HEK293T (cell line): ENCODE data around the gene M1AP.

Experiments
- CTCF ChIA-PET: fragments of 350-600 bp; formaldehyde crosslinking; extraction: SDS; loops from one replicate; lab custom pipeline; 2021; ENCODE audit warnings: antibody characterized with exemption, inconsistent platforms; lab: Yijun Ruan, JAX
- POLR2A ChIA-PET: fragments of 350-600 bp; formaldehyde crosslinking; extraction: SDS; loops from one replicate; lab custom pipeline; 2020; ENCODE audit warnings: antibody characterized with exemption, inconsistent platforms; lab: Yijun Ruan, JAX
- DNase-seq: peaks from one replicate; pipeline ENCODE4 v3.0.0; 2012; ENCODE audit warnings: mixed read lengths; ENCODE audit errors: extremely low spot score
- ARNT ChIP-seq: fragments of 450-650 bp; IDR thresholded peaks from 2 replicates; pipeline ENCODE4 v1.6.1; 2017; ENCODE audit warnings: mild to moderate bottlenecking
- BHLHE40 ChIP-seq: fragments of 450-650 bp; IDR thresholded peaks from 2 replicates; pipeline ENCODE4 v1.6.1; 2016; ENCODE audit warnings: mild to moderate bottlenecking, moderate library complexity, borderline replicate concordance
- CTBP1 ChIP-seq: fragments of 450-650 bp; IDR thresholded peaks from 2 replicates; pipeline ENCODE4 v1.6.1; 2016; ENCODE audit warnings: borderline replicate concordance
- ELF4 ChIP-seq: fragments of 450-650 bp; IDR thresholded peaks from 2 replicates; pipeline ENCODE4 v1.6.1; 2017; ENCODE audit warnings: antibody characterized with exemption
- FOXA1 ChIP-seq: fragments of 450-650 bp; IDR thresholded peaks from 2 replicates; pipeline ENCODE4 v1.6.1; 2016; ENCODE audit warnings: mild to moderate bottlenecking
- FOXK2 ChIP-seq: fragments of 450-650 bp; IDR thresholded peaks from 2 replicates; pipeline ENCODE4 v1.6.1; 2016; ENCODE audit warnings: mild to moderate bottlenecking
- FOXM1 ChIP-seq: fragments of 450-650 bp; IDR thresholded peaks from 2 replicates; pipeline ENCODE4 v1.6.1; 2017; ENCODE audit warnings: mild to moderate bottlenecking, borderline replicate concordance
- HDGF ChIP-seq: fragments of 450-650 bp; IDR thresholded peaks from 2 replicates; pipeline ENCODE4 v1.6.1; 2017; ENCODE audit warnings: antibody characterized with exemption, borderline replicate concordance
- L3MBTL2 ChIP-seq: fragments of 450-650 bp; conservative IDR thresholded peaks from 2 replicates; pipeline ENCODE4 v1.6.1; 2016; ENCODE audit warnings: mild to moderate bottlenecking
- LEF1 ChIP-seq: fragments of 450-650 bp; IDR thresholded peaks from 2 replicates; pipeline ENCODE4 v1.6.1; 2017; ENCODE audit warnings: mild to moderate bottlenecking, borderline replicate concordance
- NFRKB ChIP-seq: fragments of 450-650 bp; IDR thresholded peaks from 2 replicates; pipeline ENCODE4 v1.6.1; 2016; ENCODE audit warnings: mild to moderate bottlenecking, moderate library complexity
- PKNOX1 ChIP-seq: fragments of 450-650 bp; IDR thresholded peaks from 2 replicates; pipeline ENCODE4 v1.6.1; 2016
- SP1 ChIP-seq: fragments of 450-650 bp; IDR thresholded peaks from 2 replicates; pipeline ENCODE4 v1.6.1; 2017
- SUZ12 ChIP-seq: fragments of 450-650 bp; IDR thresholded peaks from 2 replicates; pipeline ENCODE4 v1.6.1; 2016; ENCODE audit warnings: mild to moderate bottlenecking
- TARDBP ChIP-seq: fragments of 450-650 bp; IDR thresholded peaks from 2 replicates; pipeline ENCODE4 v1.6.1; 2016
- ZNF384 ChIP-seq: fragments of 450-650 bp; IDR thresholded peaks from 2 replicates; pipeline ENCODE4 v1.6.1; 2016

The M1AP gene

GRCh38 chr2:74582184-74582583, 65.9 kb downstream of the M1AP start:
- no peak for TF ChIP-seq HDGF
- no peak for TF ChIP-seq ZNF384
- TF ChIP-seq TARDBP: no peak
- no peak for TF ChIP-seq NFRKB
- no peak for TF ChIP-seq L3MBTL2
- no peak for TF ChIP-seq SUZ12
- no peak for TF ChIP-seq LEF1
- TF ChIP-seq BHLHE40: no peak
- TF ChIP-seq FOXA1: no peak
- TF ChIP-seq CTBP1: no peak
- TF ChIP-seq FOXM1: no peak
- no peak for TF ChIP-seq FOXK2
- TF ChIP-seq PKNOX1: no peak
- no peak for TF ChIP-seq ARNT
- TF ChIP-seq ELF4: no peak
- DNase-seq: no peak
- ChIA-PET POLR2A (interaction anchor here (0.9 to 1.3 kb wide), 3 partner anchors 73 to 110 kb away, joined by 3 read pairs; partner anchors contain the start of genes CCDC142, MRPL53 and TTC31), CTCF (no interaction called here)

DNA sequence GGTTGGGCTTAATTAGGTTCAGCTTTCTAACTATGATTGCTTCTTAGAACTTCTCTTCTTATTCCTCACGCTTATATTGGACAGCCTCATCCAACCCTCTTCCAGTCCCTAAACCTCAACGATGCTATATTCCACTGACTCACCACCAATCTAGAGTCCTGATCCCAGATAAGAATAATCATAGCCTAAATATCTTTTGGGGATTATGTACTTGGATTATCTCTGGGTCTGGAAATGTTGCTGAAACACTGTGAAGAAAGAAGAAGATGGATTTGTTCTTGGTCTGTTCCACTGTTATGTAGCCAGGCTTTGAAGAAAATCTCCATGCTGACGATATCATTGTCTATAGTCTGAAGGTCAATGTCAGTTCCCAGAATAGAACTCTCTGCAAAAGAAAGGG, 66.7 kb downstream of the M1AP start:
- ChIA-PET POLR2A (interaction anchor here (0.9 to 1.3 kb wide), 2 partner anchors 99 to 109 kb away, joined by 3 read pairs; partner anchors contain the start of genes CCDC142, MRPL53 and TTC31), CTCF (no interaction called here)
- no peak for DNase-seq
- no peak for TF ChIP-seq NFRKB
- no peak for TF ChIP-seq CTBP1
- no peak for TF ChIP-seq ZNF384
- TF ChIP-seq TARDBP: no peak
- TF ChIP-seq ELF4: no peak
- TF ChIP-seq LEF1: no peak
- TF ChIP-seq FOXK2: no peak
- TF ChIP-seq FOXM1: no peak
- TF ChIP-seq FOXA1: no peak
- TF ChIP-seq L3MBTL2: no peak
- no peak for TF ChIP-seq SUZ12
- no peak for TF ChIP-seq BHLHE40
- no peak for TF ChIP-seq HDGF
- no peak for TF ChIP-seq SP1
- no peak for TF ChIP-seq ARNT
- TF ChIP-seq PKNOX1: no peak

- POLR2A ChIA-PET: no interaction called here
- TF ChIP-seq SP1 (no peak), SUZ12 (no peak), L3MBTL2 (no peak), CTBP1 (no peak), FOXK2 (no peak), HDGF (no peak), NFRKB (no peak), ELF4 (no peak)
- CTCF ChIA-PET: no interaction called here
- DNase-seq: no peak
These were observed 69.7 kb downstream of the M1AP start for GRCh38 chr2:74578408-74578807.

DNA sequence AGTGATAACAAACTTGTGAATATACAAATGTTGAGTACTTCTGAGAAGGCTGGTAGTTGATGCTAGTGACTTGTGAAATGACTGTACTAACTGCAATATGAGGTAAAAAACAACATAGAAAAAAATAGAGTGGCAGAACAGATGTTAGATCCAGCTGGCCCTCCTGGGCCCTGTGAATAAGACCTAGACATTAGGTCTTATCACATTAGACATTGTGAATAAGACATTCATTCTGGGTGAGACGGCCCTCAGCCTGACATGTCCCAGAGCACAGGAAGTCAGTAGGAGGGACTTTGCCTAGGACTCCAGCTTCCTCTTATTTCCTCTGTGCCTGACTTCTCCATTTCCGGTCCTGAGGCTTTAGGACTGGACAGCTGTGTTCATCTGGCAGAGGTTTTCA, 70.7 kb downstream of the M1AP start:
- CTCF ChIA-PET: interaction anchor here (1.2 to 1.8 kb wide), 2 partner anchors 10 to 44 kb away, joined by 3 to 4 read pairs; no protein-coding TSS in a partner anchor
- no peak for DNase-seq
- POLR2A ChIA-PET: interaction anchor here (1.0 to 1.4 kb wide), 2 partner anchors 27 to 48 kb away, joined by 3 to 4 read pairs; partner anchors contain the start of genes AUP1 and HTRA2
- TF ChIP-seq NFRKB (no peak), FOXK2 (no peak), SUZ12 (no peak), LEF1 (no peak), TARDBP (no peak), FOXA1 (no peak), BHLHE40 (no peak), PKNOX1 (no peak), ARNT (no peak), ZNF384 (no peak), HDGF (no peak), L3MBTL2 (no peak), SP1 (no peak), CTBP1 (no peak)

- ChIA-PET CTCF (interaction anchor here (0.6 to 1.8 kb wide), 3 partner anchors 11 to 308 kb away, joined by 3 to 4 read pairs (median 4); no protein-coding TSS in a partner anchor), POLR2A (interaction anchor here (1.0 to 1.4 kb wide), 2 partner anchors 26 to 47 kb away, joined by 3 to 4 read pairs; partner anchors contain the start of genes AUP1 and HTRA2)
- no peak for TF ChIP-seq ELF4
- DNase-seq: no peak
These were observed 71.3 kb downstream of the M1AP start for GRCh38 chr2:74576863-74577229.

- POLR2A ChIA-PET: interaction anchor here (1.1 kb wide), 1 partner anchor 9 kb away, joined by 3 read pairs; no protein-coding TSS in a partner anchor
- no peak for TF ChIP-seq L3MBTL2
- no peak for TF ChIP-seq BHLHE40
- TF ChIP-seq FOXM1: no peak
- TF ChIP-seq FOXA1: no peak
- TF ChIP-seq TARDBP: no peak
- no peak for TF ChIP-seq LEF1
- no peak for TF ChIP-seq CTBP1
- no peak for TF ChIP-seq FOXK2
- TF ChIP-seq PKNOX1: no peak
- no peak for TF ChIP-seq ARNT
- no peak for TF ChIP-seq ELF4
- no peak for TF ChIP-seq HDGF
- no peak for TF ChIP-seq SP1
- no peak for TF ChIP-seq ZNF384
- no peak for TF ChIP-seq NFRKB
- CTCF ChIA-PET: interaction anchor here (0.6 to 1.8 kb wide), 2 partner anchors 11 to 307 kb away, joined by 4 read pairs; no protein-coding TSS in a partner anchor
- no peak for DNase-seq
These were observed 71.8 kb downstream of the M1AP start for GRCh38 chr2:74576211-74576862.
